ENCODE results near the gene DDX52.

DDX52 gene

DNA sequence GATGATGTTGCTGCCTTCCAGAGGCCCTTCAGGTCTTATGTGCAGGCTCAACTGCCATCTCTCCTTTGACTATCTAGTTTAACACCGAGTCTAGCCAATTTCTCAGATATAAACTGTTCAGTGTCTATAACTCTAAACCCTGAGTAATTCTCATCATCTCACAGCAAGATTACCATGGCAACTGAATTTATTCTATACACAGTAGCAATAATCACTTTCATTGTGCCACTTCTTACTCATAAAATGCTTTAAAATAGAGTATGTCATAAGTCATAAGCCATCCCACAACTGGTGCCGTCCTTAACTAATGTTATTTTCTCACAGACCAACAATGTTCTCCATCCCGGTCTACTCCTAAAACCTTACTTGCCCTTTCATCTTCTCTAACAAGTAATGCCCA lies 79.0 kb downstream of the DDX52 start:
- H3K4me1 ChIP-seq (ENCODE audit: control insufficient read depth, insufficient read depth, low read length), result no peaks in the 10 kb centered on the region
- H3K27ac ChIP-seq (ENCODE audit: insufficient read depth, low read depth, low read length, poor library complexity, severe bottlenecking), result no peak overlapping the region
- 93 to 94% methylated on average over 3 of the region's 3 CpGs for WGBS, 2 experiments
- H3K27me3 ChIP-seq (ENCODE audit: control insufficient read depth, insufficient read depth, low read length, poor library complexity, severe bottlenecking), result no peaks in the 10 kb centered on the region
- peaks cover 36% of the 10 kb centered on the region for H3K36me3 ChIP-seq (ENCODE audit: control insufficient read depth, insufficient read depth, low read length)
- H3K9me3 ChIP-seq (ENCODE audit: control insufficient read depth, low read length), result no peaks in the 10 kb centered on the region
- H3K4me3 ChIP-seq (ENCODE audit: insufficient read depth, low read depth, low read length), result no peak overlapping the region

DNA sequence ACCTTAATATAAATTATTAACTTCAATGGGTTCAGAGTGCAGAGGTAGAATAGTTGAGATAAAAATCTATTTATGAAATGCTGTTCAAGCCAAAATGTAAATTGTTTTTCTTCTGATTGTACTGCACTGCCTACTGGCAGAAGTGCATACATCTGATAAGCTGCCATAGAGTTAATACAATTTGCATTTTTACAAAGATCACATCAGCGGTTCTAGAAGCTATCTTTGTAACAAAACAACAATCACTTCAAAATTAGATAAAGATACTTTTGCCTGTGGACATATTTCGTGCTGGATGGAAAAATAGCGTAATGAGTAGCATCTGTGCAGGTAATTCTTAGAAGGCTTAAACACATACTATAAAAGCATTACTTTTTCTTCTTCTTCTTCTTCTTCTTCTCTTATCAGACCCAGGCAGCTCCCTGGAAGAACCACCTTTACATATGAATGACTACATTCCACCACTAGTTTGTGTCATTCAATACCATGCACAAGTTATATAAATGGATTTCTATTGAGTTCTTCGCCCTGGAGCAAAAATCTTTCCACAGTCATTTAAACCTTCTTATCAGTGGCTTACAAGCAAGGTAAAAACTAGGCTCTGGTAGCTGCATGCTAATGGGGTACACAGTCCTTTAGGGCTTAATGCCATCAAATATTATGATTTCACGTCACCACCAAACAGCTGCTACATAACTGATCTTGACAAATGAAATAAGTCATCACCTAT lies 81.1 kb downstream of the DDX52 start:
- no peaks in the 10 kb centered on the region for H3K27me3 ChIP-seq (ENCODE audit: control insufficient read depth, insufficient read depth, low read length, poor library complexity, severe bottlenecking)
- WGBS, 2 experiments, result 90 to 92% methylated on average over 4 to 5 of the region's 5 CpGs
- H3K27ac ChIP-seq (ENCODE audit: insufficient read depth, low read depth, low read length, poor library complexity, severe bottlenecking), result no peak overlapping the region
- no peaks in the 10 kb centered on the region for H3K4me1 ChIP-seq (ENCODE audit: control insufficient read depth, insufficient read depth, low read length)
- H3K4me3 ChIP-seq (ENCODE audit: insufficient read depth, low read depth, low read length), result no peak overlapping the region
- H3K9me3 ChIP-seq (ENCODE audit: control insufficient read depth, low read length), result no peaks in the 10 kb centered on the region
- H3K36me3 ChIP-seq (ENCODE audit: control insufficient read depth, insufficient read depth, low read length), result peaks cover 26% of the 10 kb centered on the region

Data from ectodermal cell (in vitro differentiated cells).